Nephron (organoid): ENCODE results near the gene CDC20.
A peak's percentile ranks its signal among the peaks of the same experiment; 100 is the strongest.
"Not testable (repeated sequence)": the region's sequence is repeated elsewhere in the genome, so short reads cannot be mapped to it uniquely, and the experiment has no call there.

ENCODE experiments used
- H3K27ac Mint-ChIP-seq, 3 experiments: 2 replicates each; pipeline ENCODE4 v1.8.0; 2020; ENCODE audit warnings: mixed read lengths in 3 of 3, mild to moderate bottlenecking in 2 of 3, moderate library complexity in 1 of 3
- H3K27me3 Mint-ChIP-seq: 2 replicates; pipeline ENCODE4 v1.8.0; 2021; ENCODE audit warnings: low read depth, mild to moderate bottlenecking, moderate library complexity, mixed read lengths
- H3K36me3 Mint-ChIP-seq: 2 replicates; pipeline ENCODE4 v1.8.0; 2020; ENCODE audit warnings: low read depth, mixed read lengths
- H3K4me1 Mint-ChIP-seq: 2 replicates; pipeline ENCODE4 v1.8.0; 2020; ENCODE audit warnings: mixed read lengths
- H3K4me3 Mint-ChIP-seq, 3 experiments: 2 replicates each; pipeline ENCODE4 v1.8.0; 2020; ENCODE audit warnings: mild to moderate bottlenecking in 3 of 3, mixed read lengths in 3 of 3, moderate library complexity in 2 of 3
- H3K9me3 Mint-ChIP-seq: 2 replicates; pipeline ENCODE4 v1.8.0; 2020; ENCODE audit warnings: mixed read lengths
- TF ChIP-seq, protein P1 (sequence below), 3 experiments: fragments of 200-600 bp; sonication (generic); IDR thresholded peaks; one replicate each; pipeline ENCODE4 v1.5.0; 2021; ENCODE audit warnings: antibody characterized with exemption in 3 of 3; ENCODE audit not compliant: unreplicated experiment in 3 of 3

Gene CDC20

DNA sequence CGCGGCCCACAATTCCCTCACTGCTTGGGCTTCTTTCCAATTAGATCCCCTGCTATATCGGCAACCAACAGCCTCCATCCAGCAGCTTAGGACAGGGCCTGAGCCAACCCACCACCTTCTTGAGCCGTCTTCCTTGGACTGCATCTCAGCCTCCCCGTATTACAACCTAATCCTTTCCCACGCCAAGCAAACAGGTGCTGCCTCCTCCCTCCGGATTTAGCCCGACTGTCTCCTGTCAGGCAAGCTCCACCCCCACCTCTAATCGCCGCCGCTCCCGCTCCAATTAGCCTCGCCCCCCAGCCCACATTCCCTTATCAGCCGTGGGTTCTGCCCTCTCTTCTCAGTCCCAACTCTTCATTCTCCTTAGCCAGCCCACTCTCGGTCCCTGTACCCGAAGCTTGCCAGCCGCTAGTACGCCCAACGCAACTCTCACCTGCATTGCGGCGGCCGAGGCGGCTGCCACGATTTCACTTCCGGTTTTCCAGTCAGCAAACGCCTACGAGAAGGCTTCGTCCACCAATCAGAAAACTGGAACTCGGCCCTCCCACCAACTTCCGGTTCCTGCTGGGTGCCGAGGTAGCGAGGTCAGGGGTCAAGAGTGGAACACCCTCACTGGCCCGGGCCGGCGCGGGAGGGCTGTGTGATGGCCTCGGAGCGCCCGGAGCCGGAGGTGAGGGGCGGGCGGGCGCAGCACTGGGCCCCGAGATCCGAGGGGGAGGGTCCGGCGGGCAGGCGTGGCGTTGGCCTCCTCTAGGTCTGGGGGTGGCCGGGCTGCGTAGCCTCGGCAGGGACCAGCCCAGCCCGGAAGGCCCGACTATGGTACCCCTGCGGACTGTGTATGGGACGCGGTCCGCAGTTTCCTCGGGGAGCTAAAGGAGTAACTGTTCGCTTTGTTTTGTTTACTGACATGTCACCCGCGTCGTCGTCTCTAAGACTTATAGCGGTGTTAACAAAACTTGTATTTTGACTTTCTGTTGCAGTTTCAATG, 30.8 kb downstream of the CDC20 start, which contains the start of the genes MED8 and SZT2:
MED8 (minus strand) TSS at position 475 of the 988 bp plus-strand sequence; CDS start at position 439, 36 bp downstream.
SZT2 (plus strand) TSS at position 574 of the 988 bp plus-strand sequence; CDS start at position 644, 70 bp downstream.
- H3K9me3 Mint-ChIP-seq: no peaks in the 10 kb centered on the region
- H3K36me3 Mint-ChIP-seq: peaks cover 29% of the 10 kb centered on the region
- TF ChIP-seq, protein P1, sequence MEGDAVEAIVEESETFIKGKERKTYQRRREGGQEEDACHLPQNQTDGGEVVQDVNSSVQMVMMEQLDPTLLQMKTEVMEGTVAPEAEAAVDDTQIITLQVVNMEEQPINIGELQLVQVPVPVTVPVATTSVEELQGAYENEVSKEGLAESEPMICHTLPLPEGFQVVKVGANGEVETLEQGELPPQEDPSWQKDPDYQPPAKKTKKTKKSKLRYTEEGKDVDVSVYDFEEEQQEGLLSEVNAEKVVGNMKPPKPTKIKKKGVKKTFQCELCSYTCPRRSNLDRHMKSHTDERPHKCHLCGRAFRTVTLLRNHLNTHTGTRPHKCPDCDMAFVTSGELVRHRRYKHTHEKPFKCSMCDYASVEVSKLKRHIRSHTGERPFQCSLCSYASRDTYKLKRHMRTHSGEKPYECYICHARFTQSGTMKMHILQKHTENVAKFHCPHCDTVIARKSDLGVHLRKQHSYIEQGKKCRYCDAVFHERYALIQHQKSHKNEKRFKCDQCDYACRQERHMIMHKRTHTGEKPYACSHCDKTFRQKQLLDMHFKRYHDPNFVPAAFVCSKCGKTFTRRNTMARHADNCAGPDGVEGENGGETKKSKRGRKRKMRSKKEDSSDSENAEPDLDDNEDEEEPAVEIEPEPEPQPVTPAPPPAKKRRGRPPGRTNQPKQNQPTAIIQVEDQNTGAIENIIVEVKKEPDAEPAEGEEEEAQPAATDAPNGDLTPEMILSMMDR (IDR thresholded peaks at IDR 0.05; ENCODE audit: unreplicated experiment in 3 of 3): no peak
- H3K27ac Mint-ChIP-seq: peak within 1 kb of the TSS; percentile 92 to 97 (median 96)
- peak within 1 kb of the TSS; percentile 99 to 100 (median 99) for H3K4me3 Mint-ChIP-seq
- H3K4me1 Mint-ChIP-seq: peaks cover 30% of the 10 kb centered on the region
- H3K27me3 Mint-ChIP-seq: no peaks in the 10 kb centered on the region

DNA sequence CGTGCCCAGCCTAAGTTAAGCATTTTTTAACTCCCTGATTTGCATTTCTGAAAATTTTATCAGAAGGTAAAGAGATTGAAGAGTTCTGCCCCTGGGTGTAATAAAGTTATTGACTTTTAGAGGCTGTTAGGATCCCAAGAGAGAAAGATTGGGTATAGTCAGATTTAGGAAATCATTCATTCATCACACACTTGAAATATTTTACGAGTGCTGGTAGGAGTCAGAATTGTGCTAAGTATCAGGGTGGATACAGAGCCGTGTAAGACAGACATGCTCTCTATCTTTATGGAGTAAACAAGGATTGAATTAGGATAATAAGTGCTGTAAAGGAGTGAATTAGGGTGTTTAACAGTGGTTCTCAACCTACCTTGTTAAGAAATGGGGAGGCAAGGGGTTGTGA, 33.9 kb downstream of the CDC20 start:
- Mint-ChIP-seq H3K4me3 (peak overlapping the region; percentile 26 to 63 (median 52)), H3K27ac (no peak overlapping the region), H3K36me3 (peaks cover 9% of the 10 kb centered on the region), H3K9me3 (no peaks in the 10 kb centered on the region), H3K27me3 (no peaks in the 10 kb centered on the region), H3K4me1 (peaks cover 27% of the 10 kb centered on the region)
- TF ChIP-seq, protein P1 (IDR thresholded peaks at IDR 0.05; ENCODE audit: unreplicated experiment in 3 of 3): no peak

DNA sequence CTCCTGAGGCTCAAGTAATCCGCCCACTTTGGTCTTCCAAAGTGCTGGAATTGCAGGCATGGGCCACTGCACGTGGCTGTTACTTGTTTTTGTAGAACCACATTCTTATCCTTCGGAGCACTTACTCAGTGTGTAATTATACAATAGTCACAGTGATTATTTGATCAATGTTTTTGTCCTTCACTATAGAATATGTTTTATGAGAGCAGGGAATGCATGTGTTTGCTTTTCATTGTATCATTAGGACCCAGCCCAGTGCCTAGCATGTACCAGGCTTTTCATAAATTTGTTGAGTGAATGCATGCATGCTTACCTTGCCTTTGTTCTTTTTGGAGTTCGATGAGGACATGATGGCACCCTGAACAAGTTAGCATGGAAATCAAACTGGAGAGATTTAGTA, 36.7 kb downstream of the CDC20 start:
- no peaks in the 10 kb centered on the region for H3K9me3 Mint-ChIP-seq
- H3K4me3 Mint-ChIP-seq: no peak overlapping the region
- H3K27me3 Mint-ChIP-seq: peaks cover 3% of the 10 kb centered on the region
- peaks cover 11% of the 10 kb centered on the region for H3K36me3 Mint-ChIP-seq
- H3K27ac Mint-ChIP-seq: no peak overlapping the region
- TF ChIP-seq, protein P1 (IDR thresholded peaks at IDR 0.05; ENCODE audit: unreplicated experiment in 3 of 3): no peak
- peaks cover 3% of the 10 kb centered on the region for H3K4me1 Mint-ChIP-seq

DNA sequence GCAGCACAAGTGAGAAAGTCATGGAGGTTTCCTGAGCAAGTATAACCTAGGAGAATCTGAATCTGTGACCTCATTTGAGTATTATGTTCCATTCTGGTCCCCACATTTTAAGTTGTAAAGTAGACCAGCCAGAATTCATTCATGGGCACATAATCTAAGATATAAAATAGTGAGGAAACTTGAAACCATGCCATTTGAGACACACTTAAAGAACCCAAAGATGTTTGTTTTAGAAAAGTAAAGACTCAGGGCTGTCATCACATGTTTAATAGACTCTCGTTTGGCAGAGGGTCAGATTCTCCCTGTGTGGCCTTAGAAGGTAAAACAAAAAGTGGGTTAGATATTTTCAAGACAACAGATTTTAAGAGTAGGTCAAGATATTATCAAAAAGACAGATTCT, 37.3 kb downstream of the CDC20 start:
- peaks cover 3% of the 10 kb centered on the region for H3K27me3 Mint-ChIP-seq
- H3K36me3 Mint-ChIP-seq: peaks cover 11% of the 10 kb centered on the region
- no peak overlapping the region for H3K27ac Mint-ChIP-seq
- no peaks in the 10 kb centered on the region for H3K9me3 Mint-ChIP-seq
- H3K4me3 Mint-ChIP-seq: no peak overlapping the region
- no peaks in the 10 kb centered on the region for H3K4me1 Mint-ChIP-seq
- TF ChIP-seq, protein P1 (IDR thresholded peaks at IDR 0.05; ENCODE audit: unreplicated experiment in 3 of 3): no peak

DNA sequence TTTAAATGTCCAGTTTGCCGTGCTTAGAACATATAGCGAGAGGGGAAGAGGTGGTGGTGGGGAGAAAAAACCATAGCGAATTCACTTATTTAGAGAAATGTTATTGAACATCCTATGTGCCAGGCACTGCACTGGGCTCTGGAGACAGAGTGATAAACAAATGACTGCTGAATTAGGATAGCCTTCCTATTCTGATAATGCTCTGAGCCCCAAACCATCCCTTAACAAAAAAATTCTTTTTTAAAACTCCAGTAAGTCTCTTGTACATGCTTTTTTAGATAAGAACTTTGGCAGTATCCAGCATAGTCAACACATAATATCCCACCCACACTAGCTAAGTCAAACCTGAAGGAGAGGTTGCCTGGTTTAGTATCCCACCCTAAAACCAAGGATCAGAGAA, 39.4 kb downstream of the CDC20 start:
- Mint-ChIP-seq H3K9me3 (no peaks in the 10 kb centered on the region), H3K27ac (no peak overlapping the region), H3K4me3 (no peak overlapping the region), H3K4me1 (peaks cover 10% of the 10 kb centered on the region), H3K27me3 (peaks cover 3% of the 10 kb centered on the region), H3K36me3 (peaks cover 21% of the 10 kb centered on the region)
- TF ChIP-seq, protein P1 (IDR thresholded peaks at IDR 0.05; ENCODE audit: unreplicated experiment in 3 of 3): no peak

DNA sequence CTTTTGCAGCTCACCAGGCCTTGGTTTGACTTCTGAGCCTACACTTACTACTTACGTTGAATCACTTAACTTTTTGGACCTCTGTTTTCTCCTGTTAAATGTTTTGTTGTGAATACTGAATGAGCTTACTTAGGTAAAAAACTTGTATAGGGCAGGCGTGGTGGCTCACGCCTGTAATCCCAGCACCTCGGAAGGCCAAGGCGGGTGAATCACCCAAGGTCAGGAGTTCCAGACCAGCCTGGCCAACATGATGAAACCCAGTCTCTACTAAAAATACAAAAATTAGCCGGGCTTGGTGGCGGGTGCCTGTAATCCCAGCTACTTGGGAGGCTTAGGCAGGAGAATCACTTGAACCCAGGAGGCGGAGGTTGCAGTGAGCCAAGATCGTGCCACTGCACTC, 41.7 kb downstream of the CDC20 start:
- not testable (repeated sequence) for H3K4me3 Mint-ChIP-seq, H3K27ac Mint-ChIP-seq, H3K9me3 Mint-ChIP-seq, H3K27me3 Mint-ChIP-seq, H3K4me1 Mint-ChIP-seq
- peaks cover 32% of the 10 kb centered on the region for H3K36me3 Mint-ChIP-seq
